ENCODE results near the gene HBQ1. TPM values are rescaled to one million over a fixed set of nuclear protein-coding genes. Genes with fewer than 3 reads are reported as not detected.

The HBQ1 gene
- total RNA-seq, 1 donor from 2014 or later: not detected

DNA sequence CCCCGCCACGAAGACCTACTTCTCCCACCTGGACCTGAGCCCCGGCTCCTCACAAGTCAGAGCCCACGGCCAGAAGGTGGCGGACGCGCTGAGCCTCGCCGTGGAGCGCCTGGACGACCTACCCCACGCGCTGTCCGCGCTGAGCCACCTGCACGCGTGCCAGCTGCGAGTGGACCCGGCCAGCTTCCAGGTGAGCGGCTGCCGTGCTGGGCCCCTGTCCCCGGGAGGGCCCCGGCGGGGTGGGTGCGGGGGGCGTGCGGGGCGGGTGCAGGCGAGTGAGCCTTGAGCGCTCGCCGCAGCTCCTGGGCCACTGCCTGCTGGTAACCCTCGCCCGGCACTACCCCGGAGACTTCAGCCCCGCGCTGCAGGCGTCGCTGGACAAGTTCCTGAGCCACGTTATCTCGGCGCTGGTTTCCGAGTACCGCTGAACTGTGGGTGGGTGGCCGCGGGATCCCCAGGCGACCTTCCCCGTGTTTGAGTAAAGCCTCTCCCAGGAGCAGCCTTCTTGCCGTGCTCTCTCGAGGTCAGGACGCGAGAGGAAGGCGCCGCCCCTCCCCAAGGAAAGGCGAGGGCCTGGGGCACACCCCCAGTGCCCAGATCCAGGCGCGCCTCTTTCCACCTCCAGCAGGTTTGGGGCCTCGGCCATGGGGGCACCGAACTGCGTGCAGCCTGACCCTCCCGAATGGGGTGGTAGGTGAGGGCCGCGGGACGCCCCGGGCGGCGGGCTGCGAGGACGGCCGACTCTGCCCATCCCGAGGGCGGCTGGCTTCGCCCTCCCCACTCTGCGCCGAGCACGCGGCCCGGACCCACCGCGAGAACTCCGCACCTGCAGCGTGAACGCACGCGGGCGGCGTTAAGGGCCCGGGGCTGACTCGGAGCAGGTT lies 664 bp downstream of the HBQ1 start:
- peak overlapping the region; percentile 29 for H3K4me3 Mint-ChIP-seq (ENCODE audit: unreplicated experiment)
- peaks cover 6% of the 10 kb centered on the region for H3K36me3 Mint-ChIP-seq (ENCODE audit: unreplicated experiment)
- H3K27ac Mint-ChIP-seq (ENCODE audit: unreplicated experiment): no peak overlapping the region
- no peak for DNase-seq (ENCODE audit: extremely low spot score, unreplicated experiment)
- peaks cover 6% of the 10 kb centered on the region for H3K4me1 Mint-ChIP-seq (ENCODE audit: unreplicated experiment)
- H3K27me3 Mint-ChIP-seq (ENCODE audit: unreplicated experiment): peaks cover 24% of the 10 kb centered on the region
- H3K9me3 Mint-ChIP-seq (ENCODE audit: unreplicated experiment): no peaks in the 10 kb centered on the region
- TF ChIP-seq, protein P1, sequence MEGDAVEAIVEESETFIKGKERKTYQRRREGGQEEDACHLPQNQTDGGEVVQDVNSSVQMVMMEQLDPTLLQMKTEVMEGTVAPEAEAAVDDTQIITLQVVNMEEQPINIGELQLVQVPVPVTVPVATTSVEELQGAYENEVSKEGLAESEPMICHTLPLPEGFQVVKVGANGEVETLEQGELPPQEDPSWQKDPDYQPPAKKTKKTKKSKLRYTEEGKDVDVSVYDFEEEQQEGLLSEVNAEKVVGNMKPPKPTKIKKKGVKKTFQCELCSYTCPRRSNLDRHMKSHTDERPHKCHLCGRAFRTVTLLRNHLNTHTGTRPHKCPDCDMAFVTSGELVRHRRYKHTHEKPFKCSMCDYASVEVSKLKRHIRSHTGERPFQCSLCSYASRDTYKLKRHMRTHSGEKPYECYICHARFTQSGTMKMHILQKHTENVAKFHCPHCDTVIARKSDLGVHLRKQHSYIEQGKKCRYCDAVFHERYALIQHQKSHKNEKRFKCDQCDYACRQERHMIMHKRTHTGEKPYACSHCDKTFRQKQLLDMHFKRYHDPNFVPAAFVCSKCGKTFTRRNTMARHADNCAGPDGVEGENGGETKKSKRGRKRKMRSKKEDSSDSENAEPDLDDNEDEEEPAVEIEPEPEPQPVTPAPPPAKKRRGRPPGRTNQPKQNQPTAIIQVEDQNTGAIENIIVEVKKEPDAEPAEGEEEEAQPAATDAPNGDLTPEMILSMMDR (IDR thresholded peaks at IDR 0.05): no peak

DNA sequence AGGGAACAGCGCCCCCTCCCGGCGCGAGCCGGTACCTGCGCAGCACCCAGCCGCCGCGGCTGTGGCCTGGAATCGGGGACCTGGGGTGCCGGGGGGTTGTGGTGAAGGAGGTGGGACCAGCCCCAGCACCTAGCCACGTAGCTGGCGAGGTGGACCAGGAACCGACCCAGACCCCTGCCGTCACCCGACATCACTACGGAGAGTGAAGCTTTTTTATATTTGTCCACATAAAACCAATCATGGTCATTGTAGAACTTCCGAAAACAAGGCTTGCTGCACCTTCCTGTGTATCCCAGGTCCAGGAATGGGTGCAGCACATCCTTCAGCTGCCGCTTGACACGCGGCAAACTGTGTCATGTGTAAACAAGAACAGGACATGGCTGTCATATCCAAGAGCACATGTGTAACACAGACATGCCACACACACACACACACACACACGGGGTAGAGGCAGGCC lies 1.3 kb downstream of the HBQ1 start:
- peak; percentile 93 for DNase-seq (ENCODE audit: extremely low spot score, unreplicated experiment)
- peaks cover 6% of the 10 kb centered on the region for H3K36me3 Mint-ChIP-seq (ENCODE audit: unreplicated experiment)
- H3K9me3 Mint-ChIP-seq (ENCODE audit: unreplicated experiment): no peaks in the 10 kb centered on the region
- H3K27ac Mint-ChIP-seq (ENCODE audit: unreplicated experiment): no peak overlapping the region
- H3K27me3 Mint-ChIP-seq (ENCODE audit: unreplicated experiment): peaks cover 24% of the 10 kb centered on the region
- no peak overlapping the region for H3K4me3 Mint-ChIP-seq (ENCODE audit: unreplicated experiment)
- H3K4me1 Mint-ChIP-seq (ENCODE audit: unreplicated experiment): peaks cover 6% of the 10 kb centered on the region
- TF ChIP-seq, protein P1 (IDR thresholded peaks at IDR 0.05): peak; percentile 98

DNA sequence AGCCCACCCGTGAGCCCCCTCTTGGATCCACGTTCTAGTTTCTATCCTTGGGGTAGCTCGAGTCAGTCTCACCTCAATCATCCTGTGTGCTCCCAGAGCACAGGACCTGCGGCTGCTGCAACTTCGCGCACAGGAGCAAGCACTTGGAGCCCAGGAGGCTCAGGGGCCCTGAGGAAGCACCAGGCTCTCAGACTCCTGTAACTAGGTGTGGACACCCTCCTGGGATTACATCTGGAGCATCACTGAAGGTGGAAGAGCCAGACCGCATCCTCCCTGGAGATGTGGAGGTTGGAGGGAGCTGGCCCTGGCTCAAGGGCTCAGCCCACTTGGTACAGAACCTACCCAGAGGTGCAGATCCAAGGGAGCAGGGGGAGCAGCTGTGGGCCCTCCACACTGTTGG lies 2.7 kb downstream of the HBQ1 start:
- DNase-seq (ENCODE audit: extremely low spot score, unreplicated experiment): no peak
- TF ChIP-seq, protein P1 (IDR thresholded peaks at IDR 0.05): no peak
- Mint-ChIP-seq H3K4me1 (ENCODE audit: unreplicated experiment) (no peaks in the 10 kb centered on the region), H3K27me3 (ENCODE audit: unreplicated experiment) (peaks cover 15% of the 10 kb centered on the region), H3K4me3 (ENCODE audit: unreplicated experiment) (no peak overlapping the region), H3K9me3 (ENCODE audit: unreplicated experiment) (no peaks in the 10 kb centered on the region), H3K27ac (ENCODE audit: unreplicated experiment) (no peak overlapping the region), H3K36me3 (ENCODE audit: unreplicated experiment) (peaks cover 8% of the 10 kb centered on the region)

- Mint-ChIP-seq H3K4me3 (ENCODE audit: unreplicated experiment) (no peak overlapping the region), H3K9me3 (ENCODE audit: unreplicated experiment) (no peaks in the 10 kb centered on the region), H3K36me3 (ENCODE audit: unreplicated experiment) (peaks cover 27% of the 10 kb centered on the region), H3K27ac (ENCODE audit: unreplicated experiment) (no peak overlapping the region), H3K4me1 (ENCODE audit: unreplicated experiment) (no peaks in the 10 kb centered on the region), H3K27me3 (ENCODE audit: unreplicated experiment) (no peaks in the 10 kb centered on the region)
- TF ChIP-seq, protein P1 (IDR thresholded peaks at IDR 0.05): no peak
- DNase-seq (ENCODE audit: extremely low spot score, unreplicated experiment): no peak
Measured at GRCh38 chr16:185213-185612, 5.0 kb downstream of the HBQ1 start.

DNA sequence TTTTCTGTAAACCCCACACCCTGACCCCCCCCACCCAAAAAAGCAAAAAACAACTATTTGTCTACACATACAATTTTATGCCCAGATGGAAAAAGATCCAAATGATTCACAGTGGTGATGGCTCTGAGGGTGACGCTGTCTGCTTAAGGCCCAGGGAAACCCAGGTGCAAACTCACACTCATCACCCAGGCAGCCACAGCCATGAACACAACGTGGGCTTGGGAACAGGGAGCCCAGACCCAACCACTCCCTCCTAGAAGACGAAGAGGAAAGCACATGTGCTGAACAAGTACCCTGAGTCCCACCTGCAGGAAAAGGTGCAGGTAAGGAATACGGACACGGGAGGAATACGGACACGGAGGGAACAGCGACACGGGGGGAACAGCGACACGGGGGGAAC lies 5.4 kb downstream of the HBQ1 start:
- no peaks in the 10 kb centered on the region for H3K4me1 Mint-ChIP-seq (ENCODE audit: unreplicated experiment)
- H3K27me3 Mint-ChIP-seq (ENCODE audit: unreplicated experiment): no peaks in the 10 kb centered on the region
- H3K9me3 Mint-ChIP-seq (ENCODE audit: unreplicated experiment): no peaks in the 10 kb centered on the region
- H3K36me3 Mint-ChIP-seq (ENCODE audit: unreplicated experiment): peaks cover 27% of the 10 kb centered on the region
- DNase-seq (ENCODE audit: extremely low spot score, unreplicated experiment): no peak
- TF ChIP-seq, protein P1 (IDR thresholded peaks at IDR 0.05): no peak
- H3K27ac Mint-ChIP-seq (ENCODE audit: unreplicated experiment): no peak overlapping the region
- H3K4me3 Mint-ChIP-seq (ENCODE audit: unreplicated experiment): no peak overlapping the region
